ENCODE measurements around the gene BDP1.

DNA sequence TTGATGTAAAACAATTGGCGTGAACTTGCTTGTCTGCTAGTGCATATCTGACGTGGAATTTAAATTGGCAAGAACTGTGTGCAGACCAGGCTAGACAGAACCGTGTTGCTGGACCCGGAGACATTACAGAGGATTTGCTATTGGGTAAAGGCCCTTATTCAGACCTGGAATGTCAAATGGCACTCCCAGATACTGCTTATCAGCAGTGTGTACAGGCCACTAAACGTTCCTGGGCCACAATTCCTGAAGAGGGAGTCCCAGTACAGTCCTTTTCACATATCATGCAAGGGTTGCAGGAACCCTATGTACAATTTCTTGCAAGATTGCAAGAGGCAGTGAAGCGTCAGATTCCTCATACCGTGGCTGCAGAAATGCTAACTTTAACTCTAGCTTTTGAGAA lies 118.1 kb downstream of the BDP1 start:
- TF ChIP-seq, protein P1, sequence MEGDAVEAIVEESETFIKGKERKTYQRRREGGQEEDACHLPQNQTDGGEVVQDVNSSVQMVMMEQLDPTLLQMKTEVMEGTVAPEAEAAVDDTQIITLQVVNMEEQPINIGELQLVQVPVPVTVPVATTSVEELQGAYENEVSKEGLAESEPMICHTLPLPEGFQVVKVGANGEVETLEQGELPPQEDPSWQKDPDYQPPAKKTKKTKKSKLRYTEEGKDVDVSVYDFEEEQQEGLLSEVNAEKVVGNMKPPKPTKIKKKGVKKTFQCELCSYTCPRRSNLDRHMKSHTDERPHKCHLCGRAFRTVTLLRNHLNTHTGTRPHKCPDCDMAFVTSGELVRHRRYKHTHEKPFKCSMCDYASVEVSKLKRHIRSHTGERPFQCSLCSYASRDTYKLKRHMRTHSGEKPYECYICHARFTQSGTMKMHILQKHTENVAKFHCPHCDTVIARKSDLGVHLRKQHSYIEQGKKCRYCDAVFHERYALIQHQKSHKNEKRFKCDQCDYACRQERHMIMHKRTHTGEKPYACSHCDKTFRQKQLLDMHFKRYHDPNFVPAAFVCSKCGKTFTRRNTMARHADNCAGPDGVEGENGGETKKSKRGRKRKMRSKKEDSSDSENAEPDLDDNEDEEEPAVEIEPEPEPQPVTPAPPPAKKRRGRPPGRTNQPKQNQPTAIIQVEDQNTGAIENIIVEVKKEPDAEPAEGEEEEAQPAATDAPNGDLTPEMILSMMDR (IDR thresholded peaks at IDR 0.05), result no peak
- TF ChIP-seq POLR2A (IDR thresholded peaks at IDR 0.05), result no peak

Data from adrenal gland (tissue), 5 donors.